HEK293 (cell line): ENCODE data around the gene PBXIP1.
A peak's percentile ranks its signal among the peaks of the same experiment; 100 is the strongest.

ENCODE experiments used
- CTCF ChIA-PET: fragments of 350-600 bp; formaldehyde crosslinking; extraction: SDS; loops from one replicate; lab custom pipeline; 2021; ENCODE audit warnings: antibody characterized with exemption; lab: Yijun Ruan, JAX
- POLR2A ChIA-PET: fragments of 300-600 bp; formaldehyde crosslinking; extraction: SDS; loops from one replicate; lab custom pipeline; 2020; ENCODE audit warnings: antibody characterized with exemption, inconsistent platforms; lab: Yijun Ruan, JAX
- H3K27ac ChIP-seq: fragments of 200-500 bp; sonication (Bioruptor generic); 2 replicates; pipeline ENCODE4 v1.5.1; 2014; ENCODE audit warnings: low read depth, low read length, control low read depth, inconsistent platforms; ENCODE audit errors: extremely low read depth
- H3K36me3 ChIP-seq, 2 experiments: fragments of 200-500 bp in 1 of 2; sonication (Bioruptor generic) in 1 of 2; 1 replicate in 1 of 2; 2 replicates in 1 of 2; pipeline ENCODE4 v1.5.1; 2014 to 2017; ENCODE audit warnings: inconsistent platforms in 2 of 2, low read length in 2 of 2; ENCODE audit not compliant: control insufficient read depth in 2 of 2, insufficient read depth in 1 of 2
- H3K4me1 ChIP-seq: fragments of 200-500 bp; sonication (Bioruptor generic); 2 replicates; pipeline ENCODE4 v1.5.1; 2014; ENCODE audit warnings: mild to moderate bottlenecking, low read length, inconsistent platforms; ENCODE audit not compliant: control insufficient read depth, insufficient read depth
- H3K4me3 ChIP-seq: 2 replicates; pipeline ENCODE4 v1.5.1; 2011; ENCODE audit warnings: low read depth, mild to moderate bottlenecking, control low read depth, low read length, moderate library complexity
- H3K9me3 ChIP-seq: fragments of 200-500 bp; sonication (Bioruptor generic); 2 replicates; pipeline ENCODE4 v1.5.1; 2014; ENCODE audit warnings: low read depth, low read length, inconsistent platforms; ENCODE audit not compliant: control insufficient read depth, insufficient read depth
- HIC1 ChIP-seq: fragments of 450-650 bp; formaldehyde crosslinking; IDR thresholded peaks from 2 replicates; pipeline ENCODE4 v1.5.1; 2016; ENCODE audit warnings: missing biosample characterization, missing genetic modification characterization
- PATZ1 ChIP-seq: fragments of 450-650 bp; formaldehyde crosslinking; IDR thresholded peaks from 2 replicates; pipeline ENCODE4 v1.5.1; 2016; ENCODE audit warnings: missing biosample characterization, missing genetic modification characterization
- ZFHX2 ChIP-seq: fragments of 450-650 bp; formaldehyde crosslinking; conservative IDR thresholded peaks from 2 replicates; pipeline ENCODE4 v1.5.1; 2016; ENCODE audit warnings: missing biosample characterization, missing genetic modification characterization
- ZNF341 ChIP-seq: fragments of 450-650 bp; formaldehyde crosslinking; IDR thresholded peaks from 2 replicates; pipeline ENCODE4; 2016; ENCODE audit warnings: low read depth, missing biosample characterization, missing genetic modification characterization
- ZNF580 ChIP-seq: fragments of 450-650 bp; formaldehyde crosslinking; IDR thresholded peaks from 2 replicates; pipeline ENCODE4 v1.5.1; 2016; ENCODE audit warnings: missing biosample characterization, missing genetic modification characterization
- TF ChIP-seq, protein P1 (sequence below): fragments of 450-650 bp; formaldehyde crosslinking; IDR thresholded peaks from 2 replicates; pipeline ENCODE4 v1.5.1; 2016; ENCODE audit warnings: missing biosample characterization, missing genetic modification characterization, borderline replicate concordance
- TF ChIP-seq, protein P2 (sequence below): fragments of 450-650 bp; formaldehyde crosslinking; IDR thresholded peaks from 2 replicates; pipeline ENCODE4 v1.5.1; 2016; ENCODE audit warnings: missing biosample characterization, missing genetic modification characterization

The PBXIP1 gene

DNA sequence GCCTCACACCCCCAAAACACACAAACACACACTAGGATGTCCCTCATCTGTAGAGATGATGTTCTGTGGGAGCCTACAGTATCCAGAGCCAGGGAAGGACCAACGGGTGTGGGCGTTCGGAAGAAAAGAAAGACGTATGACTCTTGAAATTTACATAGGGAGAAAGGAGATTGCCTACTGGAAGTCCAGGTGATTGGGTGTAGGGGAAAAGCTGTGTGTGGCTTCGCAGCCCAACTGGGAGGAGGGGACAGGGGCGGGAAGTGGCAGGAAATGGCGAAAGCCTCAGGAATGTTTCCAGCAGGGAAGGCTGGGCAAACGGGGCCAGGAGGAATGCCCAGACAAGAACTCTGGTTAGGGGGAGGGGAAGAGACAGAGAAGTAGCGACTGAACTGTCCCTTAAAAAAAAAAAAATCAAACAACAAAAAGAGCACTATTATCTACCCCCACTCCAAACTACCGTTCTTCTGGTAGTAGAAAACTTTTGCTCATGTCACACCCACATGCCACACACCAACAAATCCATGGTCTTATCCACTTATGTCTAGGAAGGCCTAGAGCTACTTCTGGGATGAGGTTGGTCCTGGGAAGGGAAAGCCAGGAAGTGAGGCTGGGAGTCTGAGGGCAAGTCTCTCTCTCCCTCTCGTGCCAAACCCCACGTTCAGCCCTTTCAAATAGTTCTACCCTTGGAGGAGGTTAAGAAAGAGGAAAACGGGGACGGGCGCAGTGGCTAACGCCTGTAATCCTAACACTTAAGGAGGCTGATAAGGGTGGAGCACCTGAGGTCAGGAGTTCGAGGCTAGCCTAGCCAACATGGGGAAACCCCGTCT is 16.8 kb upstream of the PBXIP1 start (continued):
- TF ChIP-seq, protein P1, sequence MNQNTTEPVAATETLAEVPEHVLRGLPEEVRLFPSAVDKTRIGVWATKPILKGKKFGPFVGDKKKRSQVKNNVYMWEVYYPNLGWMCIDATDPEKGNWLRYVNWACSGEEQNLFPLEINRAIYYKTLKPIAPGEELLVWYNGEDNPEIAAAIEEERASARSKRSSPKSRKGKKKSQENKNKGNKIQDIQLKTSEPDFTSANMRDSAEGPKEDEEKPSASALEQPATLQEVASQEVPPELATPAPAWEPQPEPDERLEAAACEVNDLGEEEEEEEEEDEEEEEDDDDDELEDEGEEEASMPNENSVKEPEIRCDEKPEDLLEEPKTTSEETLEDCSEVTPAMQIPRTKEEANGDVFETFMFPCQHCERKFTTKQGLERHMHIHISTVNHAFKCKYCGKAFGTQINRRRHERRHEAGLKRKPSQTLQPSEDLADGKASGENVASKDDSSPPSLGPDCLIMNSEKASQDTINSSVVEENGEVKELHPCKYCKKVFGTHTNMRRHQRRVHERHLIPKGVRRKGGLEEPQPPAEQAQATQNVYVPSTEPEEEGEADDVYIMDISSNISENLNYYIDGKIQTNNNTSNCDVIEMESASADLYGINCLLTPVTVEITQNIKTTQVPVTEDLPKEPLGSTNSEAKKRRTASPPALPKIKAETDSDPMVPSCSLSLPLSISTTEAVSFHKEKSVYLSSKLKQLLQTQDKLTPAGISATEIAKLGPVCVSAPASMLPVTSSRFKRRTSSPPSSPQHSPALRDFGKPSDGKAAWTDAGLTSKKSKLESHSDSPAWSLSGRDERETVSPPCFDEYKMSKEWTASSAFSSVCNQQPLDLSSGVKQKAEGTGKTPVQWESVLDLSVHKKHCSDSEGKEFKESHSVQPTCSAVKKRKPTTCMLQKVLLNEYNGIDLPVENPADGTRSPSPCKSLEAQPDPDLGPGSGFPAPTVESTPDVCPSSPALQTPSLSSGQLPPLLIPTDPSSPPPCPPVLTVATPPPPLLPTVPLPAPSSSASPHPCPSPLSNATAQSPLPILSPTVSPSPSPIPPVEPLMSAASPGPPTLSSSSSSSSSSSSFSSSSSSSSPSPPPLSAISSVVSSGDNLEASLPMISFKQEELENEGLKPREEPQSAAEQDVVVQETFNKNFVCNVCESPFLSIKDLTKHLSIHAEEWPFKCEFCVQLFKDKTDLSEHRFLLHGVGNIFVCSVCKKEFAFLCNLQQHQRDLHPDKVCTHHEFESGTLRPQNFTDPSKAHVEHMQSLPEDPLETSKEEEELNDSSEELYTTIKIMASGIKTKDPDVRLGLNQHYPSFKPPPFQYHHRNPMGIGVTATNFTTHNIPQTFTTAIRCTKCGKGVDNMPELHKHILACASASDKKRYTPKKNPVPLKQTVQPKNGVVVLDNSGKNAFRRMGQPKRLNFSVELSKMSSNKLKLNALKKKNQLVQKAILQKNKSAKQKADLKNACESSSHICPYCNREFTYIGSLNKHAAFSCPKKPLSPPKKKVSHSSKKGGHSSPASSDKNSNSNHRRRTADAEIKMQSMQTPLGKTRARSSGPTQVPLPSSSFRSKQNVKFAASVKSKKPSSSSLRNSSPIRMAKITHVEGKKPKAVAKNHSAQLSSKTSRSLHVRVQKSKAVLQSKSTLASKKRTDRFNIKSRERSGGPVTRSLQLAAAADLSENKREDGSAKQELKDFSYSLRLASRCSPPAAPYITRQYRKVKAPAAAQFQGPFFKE (tag by site-specific recombination): no peak
- TF ChIP-seq HIC1 (tag by site-specific recombination): no peak
- peak; percentile 43; the same call in 1 of the 2 replicates for TF ChIP-seq ZNF341 (tag by site-specific recombination)
- TF ChIP-seq PATZ1 (tag by site-specific recombination): peak; percentile 86

DNA sequence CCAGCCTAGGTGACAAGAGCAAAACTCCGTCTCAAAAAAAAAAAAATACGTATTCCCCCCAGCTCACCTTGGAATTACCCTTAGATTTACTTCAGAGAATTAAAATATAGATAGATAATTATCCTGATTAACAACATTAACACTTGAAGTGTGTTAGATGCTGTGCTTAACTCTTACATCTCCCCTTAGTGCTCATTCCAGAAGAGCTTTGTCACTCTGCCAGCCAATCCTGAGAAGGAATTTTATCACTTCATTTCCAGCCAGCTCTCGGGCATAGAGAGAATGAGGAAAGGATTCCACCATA is 16.3 kb upstream of the PBXIP1 start:
- Histone ChIP-seq H3K4me1 (peaks cover 12% of the 10 kb centered on the region), H3K4me3 (peak overlapping the region; percentile 9; the same call in 1 of the 2 replicates), H3K36me3 (peaks cover 0 to 23% of the 10 kb centered on the region in 2 experiments; a peak in 2 of 3 replicates), H3K27ac (peak overlapping the region; percentile 76), H3K9me3 (no peaks in the 10 kb centered on the region)
- POLR2A ChIA-PET: interaction anchor here (0.8 to 6.0 kb wide), 12 partner anchors 8 to 85 kb away, joined by 3 to 69 read pairs (median 8); partner anchors contain the start of genes ADAM15, FLAD1, LENEP and PBXIP1
- CTCF ChIA-PET: interaction anchor here (0.6 to 2.7 kb wide), 8 partner anchors 8 to 413 kb away, joined by 3 to 16 read pairs (median 4); partner anchors contain the start of gene PYGO2
- TF ChIP-seq ZNF341 (tag by site-specific recombination): peak; percentile 79
- TF ChIP-seq ZNF580 (tag by site-specific recombination): no peak

DNA sequence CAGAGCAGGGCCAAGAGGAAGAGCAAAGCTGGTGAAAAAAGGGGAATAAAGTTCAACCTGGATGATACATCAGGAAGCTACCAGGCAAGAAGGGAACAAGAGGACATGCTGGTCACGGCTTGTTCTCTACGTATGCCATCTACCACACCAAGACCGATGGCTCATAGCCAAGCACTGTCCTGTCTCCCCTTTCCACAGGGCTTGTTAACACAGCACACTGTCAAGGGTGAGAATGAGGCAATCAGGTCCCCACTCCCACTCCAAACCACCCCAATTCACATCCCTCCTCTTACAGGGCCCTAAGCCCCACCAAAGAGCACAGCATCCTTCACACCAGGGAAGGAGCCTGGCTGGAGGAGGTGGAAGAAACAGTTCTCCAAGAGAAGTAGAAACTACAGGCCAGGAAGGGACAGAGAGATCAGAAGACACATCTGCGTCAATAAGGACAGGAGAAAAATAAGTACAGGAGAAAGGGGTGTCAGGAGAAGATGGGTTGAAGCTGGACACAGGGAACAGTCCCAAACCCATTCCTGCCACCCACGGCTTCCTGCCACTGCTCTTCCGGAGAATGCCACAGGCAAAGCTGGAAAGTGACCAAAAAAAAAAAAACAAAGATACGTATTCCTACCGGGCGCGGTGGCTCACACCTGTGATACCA is 15.6 kb upstream of the PBXIP1 start:
- ChIA-PET POLR2A (interaction anchor here (0.8 to 6.0 kb wide), 10 partner anchors 7 to 86 kb away, joined by 3 to 69 read pairs (median 5); partner anchors contain the start of genes ADAM15, FLAD1, PBXIP1 and PMVK), CTCF (interaction anchor here (0.6 to 2.7 kb wide), 8 partner anchors 10 to 973 kb away, joined by 3 to 16 read pairs (median 9); partner anchors contain the start of gene PYGO2)
- no peaks in the 10 kb centered on the region for H3K9me3 ChIP-seq
- H3K36me3 ChIP-seq: peaks cover 0 to 30% of the 10 kb centered on the region in 2 experiments; a peak in 1 of 3 replicates
- H3K27ac ChIP-seq: no peak overlapping the region
- H3K4me3 ChIP-seq: no peak overlapping the region
- TF ChIP-seq, protein P2, sequence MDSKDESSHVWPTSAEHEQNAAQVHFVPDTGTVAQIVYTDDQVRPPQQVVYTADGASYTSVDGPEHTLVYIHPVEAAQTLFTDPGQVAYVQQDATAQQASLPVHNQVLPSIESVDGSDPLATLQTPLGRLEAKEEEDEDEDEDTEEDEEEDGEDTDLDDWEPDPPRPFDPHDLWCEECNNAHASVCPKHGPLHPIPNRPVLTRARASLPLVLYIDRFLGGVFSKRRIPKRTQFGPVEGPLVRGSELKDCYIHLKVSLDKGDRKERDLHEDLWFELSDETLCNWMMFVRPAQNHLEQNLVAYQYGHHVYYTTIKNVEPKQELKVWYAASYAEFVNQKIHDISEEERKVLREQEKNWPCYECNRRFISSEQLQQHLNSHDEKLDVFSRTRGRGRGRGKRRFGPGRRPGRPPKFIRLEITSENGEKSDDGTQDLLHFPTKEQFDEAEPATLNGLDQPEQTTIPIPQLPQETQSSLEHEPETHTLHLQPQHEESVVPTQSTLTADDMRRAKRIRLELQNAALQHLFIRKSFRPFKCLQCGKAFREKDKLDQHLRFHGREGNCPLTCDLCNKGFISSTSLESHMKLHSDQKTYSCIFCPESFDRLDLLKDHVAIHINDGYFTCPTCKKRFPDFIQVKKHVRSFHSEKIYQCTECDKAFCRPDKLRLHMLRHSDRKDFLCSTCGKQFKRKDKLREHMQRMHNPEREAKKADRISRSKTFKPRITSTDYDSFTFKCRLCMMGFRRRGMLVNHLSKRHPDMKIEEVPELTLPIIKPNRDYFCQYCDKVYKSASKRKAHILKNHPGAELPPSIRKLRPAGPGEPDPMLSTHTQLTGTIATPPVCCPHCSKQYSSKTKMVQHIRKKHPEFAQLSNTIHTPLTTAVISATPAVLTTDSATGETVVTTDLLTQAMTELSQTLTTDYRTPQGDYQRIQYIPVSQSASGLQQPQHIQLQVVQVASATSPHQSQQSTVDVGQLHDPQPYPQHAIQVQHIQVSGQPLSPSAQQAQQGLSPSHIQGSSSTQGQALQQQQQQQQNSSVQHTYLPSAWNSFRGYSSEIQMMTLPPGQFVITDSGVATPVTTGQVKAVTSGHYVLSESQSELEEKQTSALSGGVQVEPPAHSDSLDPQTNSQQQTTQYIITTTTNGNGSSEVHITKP: no peak
- TF ChIP-seq ZFHX2: peak; percentile 42; the same call in 1 of the 2 replicates
- peaks cover 12% of the 10 kb centered on the region for H3K4me1 ChIP-seq
